NCI-H2081 (cell line): ENCODE measurements around the gene CLEC10A.

Experiments used
- DNase-seq, 2 experiments: peaks; one replicate each; lab custom pipeline; 2025; lab: John Stamatoyannopoulos, UW

Gene CLEC10A

DNA sequence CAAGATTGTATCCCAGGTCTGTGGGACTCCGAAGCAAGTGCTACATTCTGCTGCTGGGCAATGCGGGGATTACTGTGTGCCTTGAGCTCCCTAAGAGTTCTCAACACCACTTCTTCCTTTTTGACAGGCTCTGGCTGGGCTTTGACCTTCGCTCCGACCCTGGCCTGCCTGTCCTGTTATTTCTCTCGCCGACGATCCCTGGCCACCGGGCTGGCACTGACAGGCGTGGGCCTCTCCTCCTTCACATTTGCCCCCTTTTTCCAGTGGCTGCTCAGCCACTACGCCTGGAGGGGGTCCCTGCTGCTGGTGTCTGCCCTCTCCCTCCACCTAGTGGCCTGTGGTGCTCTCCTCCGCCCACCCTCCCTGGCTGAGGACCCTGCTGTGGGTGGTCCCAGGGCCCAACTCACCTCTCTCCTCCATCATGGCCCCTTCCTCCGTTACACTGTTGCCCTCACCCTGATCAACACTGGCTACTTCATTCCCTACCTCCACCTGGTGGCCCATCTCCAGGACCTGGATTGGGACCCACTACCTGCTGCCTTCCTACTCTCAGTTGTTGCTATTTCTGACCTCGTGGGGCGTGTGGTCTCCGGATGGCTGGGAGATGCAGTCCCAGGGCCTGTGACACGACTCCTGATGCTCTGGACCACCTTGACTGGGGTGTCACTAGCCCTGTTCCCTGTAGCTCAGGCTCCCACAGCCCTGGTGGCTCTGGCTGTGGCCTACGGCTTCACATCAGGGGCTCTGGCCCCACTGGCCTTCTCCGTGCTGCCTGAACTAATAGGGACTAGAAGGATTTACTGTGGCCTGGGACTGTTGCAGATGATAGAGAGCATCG, 41.8 kb downstream of the CLEC10A start:
- no peak for DNase-seq

- DNase-seq = peak; percentile 90 to 93
Measured at GRCh38 chr17:7035591-7036368, 44.3 kb downstream of the CLEC10A start, which contains the start of gene SLC16A13. Gene SLC16A13 (plus strand): TSS chr17:7036015. CDS start chr17:7036383, 368 bp downstream.

DNA sequence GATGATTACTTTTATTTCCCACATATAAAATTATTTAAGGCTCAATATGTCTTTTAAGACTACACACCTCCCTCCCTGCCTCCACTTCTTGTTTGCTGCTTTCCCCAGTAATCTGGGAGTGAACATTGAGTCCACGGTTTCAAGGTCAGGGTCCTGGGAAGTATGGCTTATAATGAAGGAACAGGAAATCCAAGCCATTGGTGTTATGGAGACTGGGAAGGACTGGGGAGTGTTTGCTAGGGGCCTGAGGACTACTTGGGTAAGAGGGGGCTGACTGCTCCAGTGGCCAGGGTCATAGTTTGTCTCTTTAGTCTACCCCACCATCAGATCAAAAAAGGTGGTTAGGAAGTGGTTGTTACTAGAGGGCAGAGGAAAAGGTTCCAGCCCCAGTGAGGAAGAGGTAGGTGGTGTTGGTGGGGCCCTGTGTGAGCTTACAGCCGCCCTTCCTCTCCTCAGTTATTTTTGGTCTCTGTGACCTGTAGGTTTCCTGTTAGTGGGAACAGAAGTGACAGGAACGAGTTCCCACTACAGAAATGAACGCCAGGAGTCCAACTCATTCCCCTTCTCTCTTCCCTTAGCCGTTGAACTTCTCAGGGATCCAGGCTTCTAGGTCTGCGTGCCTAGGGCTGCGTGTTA, 45.0 kb downstream of the CLEC10A start:
- DNase-seq = no peak

- no peak for DNase-seq
Measured at GRCh38 chr17:7029659-7030058, 50.4 kb downstream of the CLEC10A start.

- no peak for DNase-seq
Measured at GRCh38 chr17:7029096-7029495, 51.0 kb downstream of the CLEC10A start.

- no peak for DNase-seq
Measured at GRCh38 chr17:7027335-7027734, 52.7 kb downstream of the CLEC10A start.

GRCh38 chr17:7026471-7027115, 53.5 kb downstream of the CLEC10A start:
- DNase-seq = no peak

GRCh38 chr17:7025245-7025644, 54.8 kb downstream of the CLEC10A start:
- no peak for DNase-seq
